HG03378 (cell line): ENCODE measurements around the gene CRKL.
"Not testable (repeated sequence)": the region's sequence is repeated elsewhere in the genome, so short reads cannot be mapped to it uniquely, and the experiment has no call there.

Experiments
- ATAC-seq: cut with Tn5 transposase; IDR thresholded peaks from one replicate; pipeline ENCODE4 v1.9.1; 2021; ENCODE audit warnings: mild to moderate bottlenecking, moderate library complexity; ENCODE audit not compliant: unreplicated experiment

CRKL gene

DNA sequence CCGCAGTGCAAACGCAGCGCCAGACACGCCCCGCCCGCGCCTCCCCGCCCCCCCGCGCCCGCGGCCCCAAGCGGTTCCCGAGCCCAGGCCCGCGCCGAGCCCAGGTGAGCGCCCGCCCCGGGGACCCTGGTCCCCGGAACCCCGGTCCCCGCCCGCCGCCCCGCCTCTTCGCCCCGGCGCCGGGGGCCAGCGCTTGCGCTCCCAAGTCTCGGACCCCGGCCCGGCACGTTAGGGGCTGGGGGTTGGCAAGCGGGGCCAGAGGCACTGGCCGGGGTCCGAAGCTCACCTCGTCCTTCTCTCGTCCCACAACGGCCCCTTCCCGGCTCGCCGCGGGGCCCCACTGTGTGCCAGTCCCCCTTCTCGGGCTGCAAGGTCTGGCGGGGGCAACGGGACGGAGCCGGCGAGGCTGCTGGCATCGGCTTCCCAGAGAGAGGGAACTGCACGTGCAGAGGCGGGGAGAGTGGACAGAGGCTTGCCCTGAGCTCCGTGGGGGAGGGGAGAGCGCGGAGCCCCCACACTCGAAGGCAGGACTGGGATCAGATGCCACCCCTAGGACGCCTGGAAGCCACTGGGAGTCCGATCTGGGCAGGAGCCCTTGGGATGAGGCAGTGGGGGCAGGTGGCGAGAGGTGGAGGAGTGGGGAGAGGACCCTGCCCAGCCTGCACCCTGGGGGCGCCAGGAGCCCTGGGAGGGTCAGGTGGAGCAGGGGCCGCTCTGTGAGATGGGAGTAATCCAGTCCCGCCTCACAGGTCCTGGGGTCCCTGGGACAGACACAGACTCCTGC lies 48.1 kb downstream of the CRKL start:
- no peak for ATAC-seq

DNA sequence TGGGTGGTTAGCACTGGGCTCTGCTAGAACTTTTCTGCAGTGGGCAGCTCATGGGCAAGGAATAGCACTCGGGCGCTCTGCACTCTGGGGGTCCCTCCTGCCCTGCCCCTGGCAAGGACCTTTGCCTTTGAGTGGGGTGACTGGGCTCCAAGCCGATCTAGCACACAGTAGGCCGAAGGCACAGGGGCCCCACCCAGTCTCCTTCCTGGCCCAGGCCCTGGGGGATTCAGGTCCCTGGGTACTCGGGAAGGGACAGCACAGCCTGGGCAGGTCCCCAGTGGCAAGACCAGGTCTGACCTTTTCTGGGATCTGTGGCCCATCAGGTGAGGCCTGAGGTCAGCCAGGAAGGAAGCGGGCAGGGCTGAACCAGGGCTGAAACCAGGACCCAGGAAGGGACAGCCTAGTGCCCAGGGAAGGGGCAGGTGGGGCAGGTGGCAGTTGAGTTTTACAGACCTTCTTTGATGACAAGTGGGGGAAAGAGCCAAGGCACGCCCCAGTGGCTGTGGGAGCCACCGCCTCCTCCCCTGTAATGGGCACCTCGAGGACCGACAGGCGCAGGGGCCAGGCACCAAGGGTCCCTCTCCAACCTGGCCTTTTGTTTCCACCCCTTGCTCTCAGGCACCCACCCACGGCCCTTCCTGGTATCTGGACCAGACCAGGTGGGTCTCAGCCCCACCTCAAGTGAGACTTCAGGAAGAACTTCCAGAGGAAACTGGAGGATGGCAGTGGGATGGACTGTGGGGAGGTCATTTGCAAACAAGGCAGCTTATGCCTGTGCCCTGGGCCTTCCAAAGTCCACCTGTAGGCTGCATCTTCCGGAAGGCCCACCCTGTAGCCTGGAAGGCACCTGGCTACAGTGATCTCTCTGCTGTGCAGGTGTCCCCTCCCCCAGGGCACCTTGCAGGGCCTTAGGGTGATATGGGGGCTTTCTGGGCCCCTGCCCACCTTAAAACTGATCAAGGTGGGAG lies 49.0 kb downstream of the CRKL start:
- ATAC-seq, result no peak

GRCh38 chr22:20966883-20967696 lies 49.9 kb downstream of the CRKL start, which contains the start of gene AIFM3:
Gene AIFM3, plus strand, starts transcription at chr22:20967255. Its CDS starts 690 bp downstream, at chr22:20967945.
- no peak for ATAC-seq

GRCh38 chr22:20967697-20968211 lies 50.5 kb downstream of the CRKL start:
- ATAC-seq, result no peak

DNA sequence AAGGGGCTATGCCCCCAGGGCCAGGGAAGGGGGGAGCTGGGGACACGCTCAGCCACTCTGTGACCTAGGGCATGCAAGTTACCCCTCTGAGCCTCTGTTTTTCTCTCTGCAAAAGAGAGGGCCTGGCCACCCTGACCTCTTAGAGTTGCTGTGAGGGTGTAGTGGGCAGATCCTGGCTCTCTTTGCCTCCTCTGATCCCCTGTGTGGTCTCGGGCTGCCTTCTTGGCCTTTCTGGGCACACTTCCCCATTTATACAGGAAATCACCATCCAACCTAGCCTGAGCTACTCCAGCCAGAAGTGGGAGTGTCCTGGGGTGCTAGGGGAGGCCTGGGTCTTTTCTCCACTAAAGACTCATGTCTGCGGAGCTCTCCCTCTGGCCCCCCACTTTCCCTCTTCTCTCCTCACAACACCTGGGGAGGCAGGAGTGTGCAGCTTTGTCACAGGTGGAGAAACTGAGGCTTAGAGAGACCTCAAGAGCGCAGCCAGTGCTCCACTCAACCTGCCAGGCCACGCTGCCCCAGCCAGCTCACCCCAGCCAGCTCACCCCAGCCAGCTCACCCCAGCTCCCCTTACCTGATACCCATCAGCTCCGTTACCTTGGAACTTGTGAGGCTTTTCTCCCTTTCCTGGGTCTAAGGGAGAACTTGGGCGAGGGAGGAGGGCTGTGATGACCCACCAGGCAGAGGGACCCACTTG lies 51.2 kb downstream of the CRKL start:
- no peak for ATAC-seq

DNA sequence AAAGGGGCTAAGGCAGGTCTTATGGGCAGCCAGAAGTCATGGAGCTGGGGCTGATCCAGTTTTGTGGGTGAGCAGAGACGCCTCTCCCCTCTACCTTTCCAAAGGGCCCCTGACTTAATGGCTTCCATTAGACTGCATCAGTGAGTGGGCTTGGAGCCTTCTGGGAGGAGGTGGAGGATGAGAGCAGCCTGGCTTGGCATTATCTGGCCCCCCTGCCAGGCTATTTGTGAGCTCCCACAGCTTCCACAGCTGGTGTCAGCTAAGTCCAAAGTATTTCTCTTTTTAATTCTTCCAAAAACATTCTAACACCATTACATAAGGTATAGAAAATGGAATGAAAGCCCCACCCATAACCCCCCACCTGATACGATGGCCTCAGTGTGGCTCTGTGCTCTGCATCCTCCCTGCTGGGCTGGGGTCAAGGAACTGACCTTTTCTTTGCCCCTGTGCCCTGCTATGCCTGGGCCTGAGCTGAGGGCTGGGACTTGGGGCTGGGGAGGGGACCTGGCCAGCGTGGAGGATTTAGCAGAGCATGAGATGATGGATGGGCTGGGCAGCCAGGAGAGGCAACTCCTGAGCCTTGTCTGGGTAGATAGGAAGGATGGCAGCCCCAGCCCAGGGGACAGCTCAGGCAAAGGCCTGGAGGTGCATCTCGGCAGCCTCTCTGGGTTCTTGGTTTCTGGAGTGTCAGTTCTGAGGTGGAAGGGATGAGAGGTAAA lies 53.9 kb downstream of the CRKL start:
- no peak for ATAC-seq

DNA sequence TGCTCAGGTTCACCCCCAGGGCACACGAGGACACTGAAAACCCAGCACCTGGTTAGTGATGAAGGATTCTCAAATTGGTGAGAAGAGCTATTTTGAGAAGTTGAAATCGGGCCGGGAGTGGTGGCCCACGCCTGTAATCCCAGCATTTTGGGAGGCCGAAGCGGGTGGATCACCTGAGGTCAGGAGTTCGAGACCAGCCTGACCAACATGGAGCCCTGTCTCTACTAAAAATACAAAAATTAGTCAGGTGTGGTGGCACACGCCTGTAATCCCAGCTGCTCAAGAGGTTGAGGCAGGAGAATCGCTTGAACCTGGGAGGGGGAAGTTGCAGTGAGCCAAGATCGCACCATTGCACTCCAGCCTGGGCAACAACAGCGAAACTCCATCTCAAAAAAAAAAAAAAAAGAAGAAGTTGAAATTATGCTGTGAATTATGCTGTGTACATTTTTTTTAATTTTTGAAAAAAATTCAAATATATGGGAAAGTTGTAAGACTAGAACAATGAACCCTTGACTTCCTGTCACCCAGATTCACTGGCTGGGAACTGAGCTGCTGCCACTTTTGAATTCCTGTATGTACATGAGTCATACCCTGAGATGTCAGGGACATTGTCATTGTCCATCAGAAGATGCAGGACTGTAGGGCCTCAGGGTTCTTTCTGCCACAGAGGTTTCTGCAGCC lies 54.9 kb downstream of the CRKL start:
- ATAC-seq, result not testable (repeated sequence)

- no peak for ATAC-seq
Observed at GRCh38 chr22:20972933-20973577, 55.8 kb downstream of the CRKL start.

GRCh38 chr22:20973634-20974286 lies 56.6 kb downstream of the CRKL start:
- no peak for ATAC-seq

DNA sequence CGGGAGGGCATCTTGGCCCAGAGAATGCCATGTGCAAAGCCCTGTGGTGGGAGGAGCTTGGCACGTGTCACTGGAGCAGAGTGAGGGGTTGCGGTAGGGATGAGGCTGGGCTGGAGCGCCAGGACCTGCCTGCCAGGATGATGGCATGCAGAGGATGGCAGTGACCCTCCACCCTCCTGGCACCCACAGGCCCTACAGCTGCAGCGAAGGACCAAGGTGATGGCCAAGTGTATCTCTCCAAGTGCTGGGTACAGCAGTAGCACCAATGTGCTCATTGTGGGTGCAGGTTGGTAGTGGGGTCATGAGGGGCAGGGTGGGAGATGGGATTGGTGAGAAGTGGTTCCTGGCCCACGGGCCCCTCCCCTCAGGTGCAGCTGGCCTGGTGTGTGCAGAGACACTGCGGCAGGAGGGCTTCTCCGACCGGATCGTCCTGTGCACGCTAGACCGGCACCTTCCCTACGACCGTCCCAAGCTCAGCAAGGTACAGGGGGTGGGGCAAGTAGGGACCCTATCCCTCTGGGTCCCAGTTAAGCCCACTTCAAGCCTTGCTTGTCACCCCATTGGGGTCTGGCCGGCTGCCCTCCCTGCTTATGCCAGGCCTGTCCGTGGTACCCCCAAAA lies 57.2 kb downstream of the CRKL start:
- no peak for ATAC-seq

GRCh38 chr22:20975541-20976290 lies 58.5 kb downstream of the CRKL start:
- no peak for ATAC-seq

- no peak for ATAC-seq
Observed at GRCh38 chr22:20976291-20976877, 59.2 kb downstream of the CRKL start.

DNA sequence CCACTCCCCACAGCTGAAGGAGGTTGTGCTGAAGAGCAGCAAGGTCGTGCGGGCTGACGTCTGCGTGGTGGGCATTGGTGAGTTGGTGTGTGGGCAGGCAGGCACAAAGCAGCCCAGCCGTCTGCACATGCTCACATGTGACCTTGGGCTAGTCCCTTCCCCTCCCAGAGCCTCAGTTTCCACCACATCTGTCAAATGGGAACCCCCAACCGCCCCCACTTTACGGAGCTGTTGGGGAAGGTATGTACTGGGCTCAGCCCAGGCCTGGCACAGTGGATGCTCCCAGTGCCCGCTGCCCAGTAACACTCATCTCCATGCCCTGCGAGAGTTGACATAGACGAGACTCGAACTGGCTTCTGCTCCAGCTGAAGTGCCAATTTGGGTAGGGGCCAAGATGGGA lies 59.8 kb downstream of the CRKL start:
- ATAC-seq, result no peak

GRCh38 chr22:20977516-20978170 lies 60.4 kb downstream of the CRKL start:
- no peak for ATAC-seq

- no peak for ATAC-seq
Observed at GRCh38 chr22:20978419-20978818, 61.2 kb downstream of the CRKL start.
